ENCODE results near the gene ACOT7. TPM values are rescaled to one million over a fixed set of nuclear protein-coding genes. Genes with fewer than 3 reads are reported as not detected.

ACOT7 gene
- total RNA-seq, 3 donors from 2014 or later = 9.4 to 12.8 (median 11.5) TPM

GRCh38 chr1:6307099-6307498 lies 86.5 kb downstream of the ACOT7 start:
- intact Hi-C loops (cut with DNase I; ENCODE audit: low total_unique reads) = no loop called here
- Histone ChIP-seq H3K27me3 (no peaks in the 10 kb centered on the region), H3K36me3 (no peaks in the 10 kb centered on the region), H3K9me3 (no peaks in the 10 kb centered on the region), H3K4me3 (no peak overlapping the region), H3K4me1 (no peaks in the 10 kb centered on the region), H3K27ac (no peak overlapping the region)
- DNase-seq (ENCODE audit: low spot score in 2 of 2) = no peak
- no peak for TF ChIP-seq POLR2AphosphoS5 (IDR thresholded peaks at IDR 0.05)

GRCh38 chr1:6303397-6304012 lies 90.1 kb downstream of the ACOT7 start:
- intact Hi-C loops (cut with DNase I; ENCODE audit: low total_unique reads) = no loop called here
- Histone ChIP-seq H3K9me3 (no peaks in the 10 kb centered on the region), H3K4me3 (no peak overlapping the region), H3K27me3 (no peaks in the 10 kb centered on the region), H3K27ac (no peak overlapping the region), H3K36me3 (no peaks in the 10 kb centered on the region), H3K4me1 (no peaks in the 10 kb centered on the region)
- TF ChIP-seq POLR2A (IDR thresholded peaks at IDR 0.05) (no peak), CTCF (IDR thresholded peaks at IDR 0.05) (no peak), POLR2AphosphoS5 (IDR thresholded peaks at IDR 0.05) (no peak)
- DNase-seq (ENCODE audit: low spot score in 2 of 2) = no peak

- H3K36me3 ChIP-seq = no peaks in the 10 kb centered on the region
- H3K4me1 ChIP-seq = no peaks in the 10 kb centered on the region
- no peak overlapping the region for H3K27ac ChIP-seq
- no peak for TF ChIP-seq POLR2A (IDR thresholded peaks at IDR 0.05)
- no peak for TF ChIP-seq POLR2AphosphoS5 (IDR thresholded peaks at IDR 0.05)
- TF ChIP-seq CTCF (IDR thresholded peaks at IDR 0.05) = no peak
- peak in 1 of 2 donors; percentile 67 for DNase-seq (ENCODE audit: low spot score in 2 of 2)
- H3K9me3 ChIP-seq = no peaks in the 10 kb centered on the region
- intact Hi-C loops (cut with DNase I; ENCODE audit: low total_unique reads) = no loop called here
- no peaks in the 10 kb centered on the region for H3K27me3 ChIP-seq
- H3K4me3 ChIP-seq = no peak overlapping the region
Measured at GRCh38 chr1:6302568-6302967, 91.0 kb downstream of the ACOT7 start.

- Histone ChIP-seq H3K36me3 (no peaks in the 10 kb centered on the region), H3K4me3 (no peak overlapping the region), H3K27me3 (no peaks in the 10 kb centered on the region), H3K9me3 (no peaks in the 10 kb centered on the region), H3K4me1 (no peaks in the 10 kb centered on the region), H3K27ac (no peak overlapping the region)
- TF ChIP-seq POLR2A (IDR thresholded peaks at IDR 0.05) (no peak), POLR2AphosphoS5 (IDR thresholded peaks at IDR 0.05) (no peak), CTCF (IDR thresholded peaks at IDR 0.05) (no peak)
- DNase-seq (ENCODE audit: low spot score in 2 of 2) = peak in 1 of 2 donors; percentile 60
- intact Hi-C loops (cut with DNase I; ENCODE audit: low total_unique reads) = no loop called here
Measured at GRCh38 chr1:6301526-6301925, 92.0 kb downstream of the ACOT7 start.

GRCh38 chr1:6300342-6301048 lies 93.1 kb downstream of the ACOT7 start:
- no peak for TF ChIP-seq CTCF (IDR thresholded peaks at IDR 0.05)
- TF ChIP-seq POLR2A (IDR thresholded peaks at IDR 0.05) = no peak
- Histone ChIP-seq H3K9me3 (no peaks in the 10 kb centered on the region), H3K4me3 (no peak overlapping the region), H3K27ac (no peak overlapping the region), H3K27me3 (no peaks in the 10 kb centered on the region), H3K4me1 (no peaks in the 10 kb centered on the region), H3K36me3 (no peaks in the 10 kb centered on the region)
- intact Hi-C loops (cut with DNase I; ENCODE audit: low total_unique reads) = no loop called here
- DNase-seq (ENCODE audit: low spot score in 2 of 2) = no peak

All from breast epithelium (tissue), 4 donors.